Superior temporal gyrus (tissue), 1 donor: Measurements from ENCODE around the gene PTPRN.

Experiments
- DNase-seq: peaks from one replicate; pipeline ENCODE4 v3.0.0-alpha.2; 2016; ENCODE audit errors: extremely low spot score

The PTPRN gene

GRCh38 chr2:219308142-219309101 is 779 bp downstream of the PTPRN start:
- no peak for DNase-seq

DNA sequence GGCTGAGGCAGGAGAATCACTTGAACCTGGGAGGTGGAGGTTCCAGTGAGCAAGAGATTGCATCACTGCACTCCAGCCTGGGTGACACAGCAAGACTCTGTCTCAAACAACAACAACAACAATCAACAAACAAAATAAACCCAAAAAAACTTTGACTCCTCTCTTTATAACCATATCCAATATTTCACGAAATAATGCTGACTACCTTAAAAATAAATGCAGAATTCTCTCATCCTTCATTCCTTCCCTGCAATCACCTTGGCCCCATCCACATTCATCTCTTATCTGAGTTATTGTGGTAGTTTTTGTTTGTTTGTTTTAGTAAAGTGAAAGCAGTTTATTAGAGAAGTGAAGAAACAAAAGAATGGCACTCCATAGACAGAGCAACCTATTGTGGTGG is 3.2 kb downstream of the PTPRN start:
- DNase-seq, result no peak

GRCh38 chr2:219304223-219304622 is 5.0 kb downstream of the PTPRN start:
- DNase-seq, result no peak

DNA sequence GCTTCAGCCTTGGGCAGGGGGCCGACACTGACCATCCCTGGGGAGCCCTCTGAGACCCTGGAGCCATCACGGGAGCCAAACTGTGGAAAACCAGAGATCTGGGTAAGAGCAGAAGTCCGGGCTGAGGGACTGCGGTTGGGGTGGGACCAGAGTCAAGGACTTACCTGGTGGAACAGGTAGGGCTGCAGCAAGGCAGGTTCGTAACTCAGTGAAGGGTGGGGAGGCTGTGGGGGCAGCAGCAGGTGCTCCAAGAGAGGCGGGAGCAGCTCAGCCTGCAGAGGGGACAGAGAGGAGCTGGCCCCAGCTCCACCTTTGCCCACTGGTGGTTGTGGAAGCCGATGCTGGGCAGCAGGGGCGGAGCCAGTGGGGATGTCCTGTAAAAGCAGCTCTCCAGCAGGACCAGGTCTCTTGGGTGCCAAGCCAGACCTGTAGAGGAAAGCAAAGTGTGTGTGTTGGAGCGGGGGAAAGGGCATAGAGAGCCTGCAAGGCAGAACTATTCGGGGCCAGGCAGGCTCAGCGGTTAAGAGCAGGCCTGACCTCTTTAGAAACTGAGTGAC is 6.7 kb downstream of the PTPRN start:
- DNase-seq, result no peak

DNA sequence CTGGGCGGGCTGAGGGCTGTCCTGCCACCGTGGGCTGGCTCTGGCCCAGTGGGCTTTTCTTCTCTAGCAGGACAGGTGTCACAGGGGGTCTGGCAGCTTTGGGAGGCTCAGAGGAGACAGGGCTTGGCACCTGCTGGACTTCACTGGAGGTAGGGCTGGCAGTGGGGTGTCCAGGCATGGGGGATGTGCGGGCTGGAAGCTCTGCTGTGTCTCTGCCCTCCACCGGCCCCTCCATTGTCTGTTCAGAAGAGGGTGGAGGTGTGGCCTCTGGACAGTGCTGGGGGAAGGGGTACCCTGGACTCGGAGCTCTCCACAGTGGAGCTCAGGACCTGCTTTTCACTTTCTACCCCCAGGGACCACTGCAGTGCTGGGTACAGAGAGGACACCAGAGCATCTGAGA is 9.2 kb downstream of the PTPRN start:
- DNase-seq, result no peak

DNA sequence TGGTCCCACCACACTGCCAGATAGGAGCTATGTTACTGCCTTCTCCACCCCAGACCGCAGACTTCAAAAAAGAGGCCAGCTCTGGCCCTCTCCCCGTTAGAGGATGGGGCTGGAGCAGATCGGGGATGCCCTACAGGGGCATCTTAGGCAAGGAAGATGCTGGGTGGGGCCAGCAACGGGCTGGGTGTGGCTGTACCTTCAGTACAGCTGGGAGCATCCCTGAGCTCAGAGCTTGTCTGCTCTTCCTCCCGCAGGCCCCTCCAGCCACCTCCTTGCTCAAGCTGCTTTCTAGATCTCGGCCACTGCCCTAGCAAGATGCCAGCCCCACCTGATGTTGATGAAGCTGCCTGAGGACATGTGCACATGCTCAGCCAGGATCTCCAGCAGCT is 9.8 kb downstream of the PTPRN start:
- DNase-seq, result no peak

- peak; percentile 90 for DNase-seq
Observed at GRCh38 chr2:219298759-219299371, 10.3 kb downstream of the PTPRN start.

DNA sequence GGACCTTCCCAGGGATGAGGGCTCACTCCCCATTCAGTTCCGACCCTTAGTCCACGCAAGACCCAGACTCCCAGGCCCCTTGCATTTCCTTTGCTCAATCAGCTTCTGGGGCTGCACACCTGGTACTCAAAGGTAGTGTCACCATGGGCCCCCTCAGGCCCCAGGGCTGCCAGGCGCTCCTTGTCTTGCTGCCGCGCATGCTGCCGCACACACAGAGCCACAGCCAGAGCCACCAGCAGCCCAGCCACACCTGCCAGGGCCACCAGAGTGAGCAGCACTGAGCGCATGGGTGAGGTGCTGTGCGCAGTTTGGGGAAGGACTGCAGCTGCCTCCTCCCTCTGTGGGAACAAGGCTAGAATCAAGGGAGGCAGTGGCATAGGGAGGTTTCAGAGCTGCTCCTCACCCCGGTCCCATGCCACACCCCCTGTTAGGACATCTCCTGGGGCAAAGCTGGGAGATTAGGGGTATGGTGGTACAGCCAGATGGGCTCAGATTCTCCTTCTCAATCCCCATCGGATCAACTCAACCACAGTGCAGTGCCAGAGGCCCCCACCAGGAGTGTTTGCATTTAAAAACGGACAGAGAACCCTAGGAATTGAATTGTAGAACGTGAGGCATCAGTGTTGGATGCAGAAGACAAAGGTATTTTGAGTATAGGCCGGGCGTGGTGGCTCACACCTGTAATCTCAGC is 11.3 kb downstream of the PTPRN start:
- no peak for DNase-seq

DNA sequence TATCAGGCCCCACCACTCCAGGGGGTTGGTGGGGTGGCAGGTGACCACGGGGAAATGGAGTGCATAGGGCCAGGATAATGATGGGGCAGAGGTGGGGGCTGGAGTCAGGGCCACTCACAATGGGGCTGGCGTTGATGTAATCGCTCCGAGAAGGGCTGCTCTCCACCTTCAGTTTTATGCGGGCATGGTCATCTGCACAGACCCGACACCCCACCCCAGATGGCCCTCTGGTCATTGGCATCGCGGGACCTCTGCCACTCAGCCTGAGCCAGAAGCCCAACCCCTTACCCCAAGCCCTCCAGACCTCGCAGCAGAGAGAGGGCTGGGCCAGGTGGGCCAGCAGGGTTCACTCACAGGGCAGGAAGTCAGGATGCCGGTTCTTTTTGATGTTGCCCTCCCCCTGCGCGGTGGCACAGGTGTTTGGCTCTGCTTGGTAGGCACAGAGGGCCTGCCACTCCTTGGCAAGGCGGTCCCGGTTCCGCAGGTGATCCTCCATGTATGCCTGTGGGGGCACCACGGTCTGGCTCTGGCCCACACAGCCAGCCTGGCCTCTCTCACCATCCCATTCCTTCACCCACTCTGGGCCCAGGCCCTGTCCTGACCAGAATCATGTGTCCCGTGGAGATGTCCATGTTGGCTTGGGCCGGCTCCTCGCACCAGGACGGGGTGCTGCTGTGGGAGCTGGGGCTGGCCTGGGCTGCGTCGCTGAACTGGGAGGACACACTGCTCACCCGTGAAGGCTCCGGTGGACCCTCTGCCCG is 12.4 kb downstream of the PTPRN start:
- DNase-seq, result no peak

GRCh38 chr2:219296142-219296541 is 13.1 kb downstream of the PTPRN start:
- DNase-seq, result no peak

DNA sequence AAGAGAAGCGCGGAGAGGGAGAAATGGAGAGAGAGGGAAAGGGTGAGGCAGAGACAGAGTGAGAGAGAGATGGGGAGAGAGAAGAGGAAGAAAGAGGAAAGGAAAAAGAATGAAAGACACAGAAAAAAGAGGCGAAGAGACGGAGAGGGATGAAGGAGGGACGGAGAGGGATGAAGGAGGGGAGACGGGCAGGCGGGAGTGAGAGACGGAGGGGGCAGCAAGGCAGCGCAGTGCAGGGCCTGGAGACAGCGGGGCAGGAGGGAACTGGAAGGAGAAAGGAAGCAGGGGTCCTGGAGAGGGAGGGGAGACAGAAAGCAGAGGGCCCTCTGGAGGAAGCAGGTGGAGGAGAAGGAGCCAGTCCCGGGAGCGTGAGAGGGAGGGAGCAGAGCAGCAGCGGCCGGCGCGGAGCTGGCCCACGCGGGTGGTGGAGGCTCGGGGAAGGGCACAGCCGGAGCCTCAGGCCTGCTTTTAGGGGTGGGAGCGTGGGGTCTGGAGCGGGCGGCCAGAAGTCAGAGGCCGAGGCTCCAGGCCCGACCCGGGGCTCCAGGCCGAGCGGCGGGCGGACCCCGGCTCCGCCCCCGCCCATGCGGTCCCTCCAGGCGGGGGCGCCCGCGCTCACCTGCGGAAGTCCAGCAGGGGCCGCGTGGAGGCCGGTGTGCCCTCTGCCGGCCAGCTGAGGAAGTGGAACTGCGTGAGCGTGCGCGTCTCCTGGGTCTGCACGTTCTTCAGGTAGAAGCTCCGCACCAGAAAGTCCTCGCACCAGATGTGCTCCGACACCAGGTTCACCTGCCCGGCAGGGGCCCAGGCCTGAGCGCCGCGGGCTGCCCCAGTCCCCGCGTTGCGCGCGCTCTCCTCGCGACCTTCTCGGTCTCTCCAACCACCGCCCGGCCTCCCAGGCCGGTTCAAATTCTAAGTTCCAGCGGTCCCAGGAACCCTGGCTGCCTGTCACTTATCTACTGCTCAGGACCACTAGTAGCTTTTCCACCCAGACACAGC is 14.5 kb downstream of the PTPRN start:
- peak; percentile 86 for DNase-seq

- no peak for DNase-seq
Observed at GRCh38 chr2:219293736-219294231, 15.4 kb downstream of the PTPRN start.

- no peak for DNase-seq
Observed at GRCh38 chr2:219292616-219293015, 16.6 kb downstream of the PTPRN start.

GRCh38 chr2:219291910-219292490 is 17.2 kb downstream of the PTPRN start:
- no peak for DNase-seq

GRCh38 chr2:219291394-219291793 is 17.8 kb downstream of the PTPRN start:
- no peak for DNase-seq

GRCh38 chr2:219290381-219291171 is 18.6 kb downstream of the PTPRN start:
- DNase-seq, result no peak

DNA sequence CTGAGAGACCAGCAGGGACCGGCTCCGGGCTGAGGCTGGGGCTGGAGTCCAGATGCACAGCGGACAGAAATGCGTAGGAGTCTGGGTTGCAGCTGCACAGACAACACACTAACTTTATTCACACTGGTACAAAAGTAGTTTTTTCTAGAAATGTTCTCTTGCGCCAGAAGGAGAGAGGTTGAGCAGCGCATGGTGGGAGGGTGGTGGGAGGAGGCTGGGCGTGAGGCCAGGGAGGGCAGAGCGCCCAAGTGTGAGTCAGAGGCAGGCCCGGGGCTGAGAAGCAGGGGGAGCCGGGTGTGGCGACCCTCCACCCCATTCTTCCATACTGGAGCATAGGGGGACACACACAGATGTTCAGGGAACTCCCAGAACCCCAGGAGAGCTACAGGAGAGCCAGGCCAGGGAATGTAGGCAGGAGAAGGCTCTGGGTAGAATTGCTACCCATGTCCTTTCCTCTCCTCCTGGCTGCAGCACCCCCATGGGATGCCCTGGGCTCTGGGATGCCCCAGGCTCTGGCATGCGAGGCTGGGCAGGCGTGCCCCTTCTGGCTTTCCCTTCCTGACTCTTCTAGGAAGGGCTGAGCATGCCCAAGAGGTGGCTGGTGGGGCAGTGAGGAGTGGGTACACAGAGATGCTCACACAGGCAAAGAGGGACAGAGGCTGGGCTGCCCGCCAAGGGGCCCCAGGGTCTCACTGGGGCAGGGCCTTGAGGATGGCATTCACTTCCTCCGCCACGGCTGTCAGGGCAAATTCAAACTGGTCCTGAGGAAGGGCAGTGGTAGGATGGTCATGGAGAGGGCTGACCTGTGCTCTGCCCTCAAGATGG is 19.5 kb downstream of the PTPRN start:
- DNase-seq, result peak; percentile 95

- DNase-seq, result no peak
Observed at GRCh38 chr2:219289195-219289536, 20.0 kb downstream of the PTPRN start.
